Tracheal epithelial cell (primary cell): ENCODE measurements around the gene TMEM61. TPM values are rescaled to one million over a fixed set of nuclear protein-coding genes. Genes with fewer than 3 reads are reported as not detected.

ENCODE experiments used
- total RNA-seq: library from RNA; depleted of rRNA; stranded (reverse); fragments of >200 nt; gene quantifications from 2 replicates; pipeline ENCODE4 v1.2.1, GENCODE V29; 2014

Gene TMEM61
- 1.7 and 9.0 TPM in 2 replicates for total RNA-seq

DNA sequence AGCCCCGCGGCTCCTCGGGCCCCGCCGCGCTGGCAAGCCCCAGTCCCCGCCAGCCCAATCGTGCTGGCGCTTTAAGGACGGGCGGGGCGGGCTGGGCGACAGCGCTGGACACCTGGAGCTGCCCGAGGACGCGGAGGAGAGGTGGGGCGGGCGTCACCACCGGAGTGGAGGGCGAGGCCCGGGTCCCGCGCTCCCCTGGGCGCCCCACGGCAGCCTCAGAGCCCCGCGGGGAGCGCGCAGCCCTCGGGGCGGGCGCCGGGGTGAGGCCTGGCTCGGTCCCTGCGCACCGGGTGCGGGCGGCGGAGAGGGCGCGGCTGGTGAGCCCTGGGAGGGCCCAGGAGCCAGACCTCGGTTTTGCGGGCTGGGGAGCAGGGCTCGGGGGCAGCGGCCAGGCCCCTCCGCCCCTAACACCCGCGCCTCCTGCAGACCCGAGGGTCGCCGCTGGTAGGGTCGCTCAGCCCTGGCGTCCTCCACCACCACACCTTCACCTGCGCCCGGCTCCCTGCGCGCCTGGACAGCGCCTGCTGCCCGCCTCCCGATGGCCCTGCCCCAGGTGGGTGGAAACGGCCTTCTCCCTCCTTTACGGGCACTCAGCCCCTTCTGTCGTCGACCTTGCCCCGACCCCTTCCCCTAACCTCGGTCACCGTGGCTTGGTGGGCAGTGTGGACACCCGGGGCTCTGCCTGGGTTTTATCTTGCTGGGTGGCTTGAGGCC, at the start of gene TMEM61:
TMEM61 (plus strand) TSS at position 101 of the 714 bp plus-strand sequence; CDS start at position 539, 438 bp downstream.

DNA sequence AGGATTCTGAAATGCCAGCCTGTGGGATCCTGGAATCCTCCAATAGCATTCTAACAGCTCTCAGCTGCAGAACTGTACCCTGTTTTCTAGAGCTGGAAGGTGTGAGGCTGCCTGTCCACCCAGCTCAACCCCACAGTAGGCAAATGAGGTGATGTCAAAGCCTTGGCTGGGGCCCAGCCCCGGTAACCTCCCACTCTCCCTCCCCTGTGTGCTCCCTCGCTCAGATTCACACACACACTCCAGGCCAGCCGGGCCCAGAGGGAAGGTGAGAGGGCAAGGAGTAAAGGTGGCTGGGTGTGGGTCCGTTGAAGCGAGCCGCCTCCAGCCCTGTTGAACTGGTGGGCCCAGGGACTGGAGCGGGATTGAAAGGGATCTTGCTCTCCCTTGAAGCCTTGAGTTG, 18.2 kb downstream of the TMEM61 start, which contains the start of gene BSND:
BSND (plus strand) TSS at position 257 of the 400 bp plus-strand sequence. CDS start 254 bp downstream, outside the sequence.

GRCh38 chr1:55039342-55040082, 59.1 kb downstream of the TMEM61 start, which contains the start of gene PCSK9:
Gene PCSK9 (plus strand): TSS chr1:55039548. CDS start chr1:55039838, 290 bp downstream.

Other genes starting within 250 kb of the TMEM61 start
- gene PARS2, start 216.1 kb upstream of the TMEM61 start, total RNA-seq: 6.3 and 7.9 TPM in 2 replicates
- 10.6 and 16.8 TPM in 2 replicates for gene TTC22, start 179.3 kb upstream of the TMEM61 start, total RNA-seq
- 222 and 325 TPM in 2 replicates for gene DHCR24, start 93.4 kb upstream of the TMEM61 start, total RNA-seq
- not detected in 2 replicates for gene BSND, start 18.3 kb downstream of the TMEM61 start, total RNA-seq
- gene PCSK9, start 58.9 kb downstream of the TMEM61 start, total RNA-seq: 33.9 and 39.8 TPM in 2 replicates
- 34.7 and 48.4 TPM in 2 replicates for gene USP24, start 234.7 kb downstream of the TMEM61 start, total RNA-seq